CD4-positive, alpha-beta T cell (primary cell): ENCODE data around the gene HIVEP3. TPM values are rescaled to one million over a fixed set of nuclear protein-coding genes. Genes with fewer than 3 reads are reported as not detected.

Experiments used
- ATAC-seq: fragments of 200-7000 bp; cut with Tn5 transposase; one replicate; pipeline ENCODE4 v1.10.0; 2022; ENCODE audit warnings: mild to moderate bottlenecking; ENCODE audit not compliant: poor library complexity
- CTCF ChIA-PET: fragments of 350-600 bp; sonication (Branson Sonifier 250); formaldehyde crosslinking; loops from one replicate; lab custom pipeline; 2021; ENCODE audit warnings: antibody characterized with exemption, inconsistent platforms; lab: Charles Lee
- POLR2A ChIA-PET: fragments of 350-600 bp; sonication (Branson Sonifier 250); formaldehyde crosslinking; loops from one replicate; lab custom pipeline; 2021; ENCODE audit warnings: antibody characterized with exemption, inconsistent platforms; lab: Charles Lee
- DNase-seq, 14 experiments: peaks; one replicate each; pipeline ENCODE4 v3.0.0-alpha.2; 2013 to 2020; ENCODE audit warnings: mixed read lengths in 2 of 14
- H3K27ac ChIP-seq, 2 donors: one replicate each; pipeline versions ENCODE4 v1.5.1 to v1.7.0; 2013; ENCODE audit warnings: low read length in 2 of 2, low read depth in 1 of 2, mild to moderate bottlenecking in 1 of 2
- H3K27me3 ChIP-seq, 2 experiments: 1 replicate in 1 of 2; 2 replicates in 1 of 2; pipeline versions ENCODE4 v1.6.1 to v1.7.0; 2013; ENCODE audit warnings: low read length in 2 of 2, control low read depth in 1 of 2, mild to moderate bottlenecking in 1 of 2, moderate library complexity in 1 of 2; ENCODE audit not compliant: insufficient read depth in 2 of 2, control insufficient read depth in 1 of 2
- H3K36me3 ChIP-seq: one replicate; pipeline ENCODE4 v1.6.1; 2013; ENCODE audit warnings: low read length, control low read depth; ENCODE audit not compliant: insufficient read depth
- H3K4me1 ChIP-seq: one replicate; pipeline ENCODE4 v1.6.1; 2013; ENCODE audit warnings: low read length, control low read depth; ENCODE audit not compliant: insufficient read depth
- H3K4me3 ChIP-seq: one replicate; pipeline ENCODE4 v1.5.1; 2013; ENCODE audit warnings: mild to moderate bottlenecking, low read length, moderate library complexity
- H3K9me3 ChIP-seq, 2 experiments: 1 replicate in 1 of 2; 2 replicates in 1 of 2; pipeline versions ENCODE4 v1.6.1 to v1.7.0; 2013; ENCODE audit warnings: low read length in 2 of 2, mild to moderate bottlenecking in 2 of 2, control low read depth in 1 of 2, moderate library complexity in 1 of 2; ENCODE audit not compliant: control insufficient read depth in 1 of 2, insufficient read depth in 1 of 2
- H3K27ac Mint-ChIP-seq: one replicate; pipeline ENCODE4 v1.8.0; 2020; ENCODE audit warnings: mixed read lengths
- H3K27me3 Mint-ChIP-seq: one replicate; pipeline ENCODE4 v1.8.0; 2021; ENCODE audit warnings: mixed read lengths
- H3K36me3 Mint-ChIP-seq: one replicate; pipeline ENCODE4 v1.8.0; 2021; ENCODE audit warnings: low read depth, mixed read lengths
- H3K4me1 Mint-ChIP-seq: one replicate; pipeline ENCODE4 v1.8.0; 2021; ENCODE audit warnings: low read depth, mixed read lengths
- H3K4me3 Mint-ChIP-seq: one replicate; pipeline ENCODE4 v1.8.0; 2020; ENCODE audit warnings: mild to moderate bottlenecking, mixed read lengths
- H3K9me3 Mint-ChIP-seq: one replicate; pipeline ENCODE4 v1.8.0; 2020; ENCODE audit warnings: mixed read lengths
- CTCF ChIP-seq: fragments of 200-600 bp; IDR thresholded peaks from one replicate; pipeline ENCODE4 v1.8.0; 2022; ENCODE audit warnings: antibody characterized with exemption, mild to moderate bottlenecking
- intact Hi-C, 2 experiments: fragments of 100-400 bp; cut with DNase I in 1 of 2; cut with micrococcal nuclease in 1 of 2; formaldehyde crosslinking; loops; one replicate each; pipeline versions ENCODE4 v1.15.1 to v1.9.0; 2023 to 2025; cut with DNase I, micrococcal nuclease
- total RNA-seq, 174 experiments: library from RNA in 2 of 174; stranded (reverse) in 2 of 174; gene quantifications; one replicate each; pipeline ENCODE4 v1.2.3 and lab custom pipeline; 2021 to 2026

HIVEP3 gene
- total RNA-seq, 2 experiments from 2014 or later: 5.1 to 5.4 TPM

GRCh38 chr1:41872074-41872473 lies 46.6 kb downstream of the HIVEP3 start:
- Histone ChIP-seq H3K4me1 (peaks cover 28% of the 10 kb centered on the region), H3K27me3 (no peaks in the 10 kb centered on the region), H3K36me3 (no peaks in the 10 kb centered on the region), H3K9me3 (no peaks in the 10 kb centered on the region), H3K4me3 (no peak overlapping the region), H3K27ac (no peak overlapping the region)
- ATAC-seq (no peak), DNase-seq (no peak)
- ChIA-PET POLR2A (no interaction called here), CTCF (no interaction called here)
- Mint-ChIP-seq H3K4me3 (no peak overlapping the region), H3K36me3 (no peaks in the 10 kb centered on the region), H3K27me3 (no peaks in the 10 kb centered on the region), H3K27ac (no peak overlapping the region), H3K4me1 (peaks cover 26% of the 10 kb centered on the region), H3K9me3 (no peaks in the 10 kb centered on the region)
- TF ChIP-seq CTCF: no peak
- intact Hi-C loops: no loop called here

DNA sequence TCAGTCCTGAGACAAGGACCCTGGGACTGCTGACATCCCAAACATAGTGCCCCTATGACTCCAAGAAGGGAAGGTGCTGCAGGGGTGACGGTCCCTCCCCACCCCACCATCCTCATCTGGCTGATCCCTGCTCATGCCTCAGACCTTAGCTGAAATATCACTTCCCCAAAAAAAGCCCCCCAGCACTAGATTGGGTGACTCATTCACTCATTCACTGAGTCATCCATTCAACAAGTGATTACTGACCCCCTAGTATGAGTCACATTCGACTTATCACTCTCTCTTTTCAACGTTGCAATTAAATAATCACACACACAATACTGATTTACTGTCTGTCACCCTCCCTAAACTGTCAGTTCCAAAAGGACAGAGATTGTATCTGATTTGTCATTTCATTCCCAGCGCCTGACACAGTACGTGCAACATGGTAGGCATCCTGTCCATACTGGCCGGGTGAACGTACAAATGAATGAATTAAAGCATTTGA lies 48.6 kb downstream of the HIVEP3 start:
- H3K27me3 Mint-ChIP-seq: no peaks in the 10 kb centered on the region
- peak in 2 of 14 experiments; percentile 35 to 53 for DNase-seq

GRCh38 chr1:41868241-41868998 lies 50.3 kb downstream of the HIVEP3 start:
- Mint-ChIP-seq H3K27ac (no peak overlapping the region), H3K36me3 (no peaks in the 10 kb centered on the region), H3K4me1 (peaks cover 13% of the 10 kb centered on the region), H3K4me3 (no peak overlapping the region), H3K9me3 (no peaks in the 10 kb centered on the region), H3K27me3 (no peaks in the 10 kb centered on the region)
- Histone ChIP-seq H3K4me1 (peaks cover 20% of the 10 kb centered on the region), H3K27me3 (no peaks in the 10 kb centered on the region), H3K9me3 (no peaks in the 10 kb centered on the region), H3K4me3 (no peak overlapping the region), H3K27ac (no peak overlapping the region), H3K36me3 (no peaks in the 10 kb centered on the region)
- ChIA-PET POLR2A (interaction anchor here (0.6 kb wide), 1 partner anchor 66 kb away, joined by 3 read pairs; no protein-coding TSS in a partner anchor), CTCF (no interaction called here)
- peak; percentile 37 for ATAC-seq
- no peak for TF ChIP-seq CTCF
- DNase-seq: peak in 4 of 14 experiments; percentile 14 to 58 (median 54)
- intact Hi-C loops: no loop called here

More for the DNA sequence above, 48.6 kb downstream of the HIVEP3 start:
- peaks cover 28% of the 10 kb centered on the region for H3K4me1 ChIP-seq
- CTCF ChIA-PET: no interaction called here
- no peak for TF ChIP-seq CTCF
- no peak for ATAC-seq
- no peaks in the 10 kb centered on the region for H3K9me3 ChIP-seq
- H3K27ac ChIP-seq: no peak overlapping the region
- Mint-ChIP-seq H3K4me1 (peaks cover 24% of the 10 kb centered on the region), H3K36me3 (no peaks in the 10 kb centered on the region), H3K9me3 (no peaks in the 10 kb centered on the region), H3K4me3 (no peak overlapping the region), H3K27ac (no peak overlapping the region)
- no peak overlapping the region for H3K4me3 ChIP-seq
- H3K27me3 ChIP-seq: no peaks in the 10 kb centered on the region
- intact Hi-C loops: loop anchor here in 1 of 2 experiments (2.0 kb wide), 1 partner anchor 295 kb away; no protein-coding TSS in a partner anchor
- no peaks in the 10 kb centered on the region for H3K36me3 ChIP-seq
- POLR2A ChIA-PET: no interaction called here
